HL-60 (cell line): Measurements from ENCODE around the gene EFNB1.

Experiments
- CTCF ChIP-seq: IDR thresholded peaks from one replicate; pipeline ENCODE4 v1.5.1; 2011; ENCODE audit warnings: low read length, control low read depth, inconsistent platforms; ENCODE audit not compliant: insufficient read depth
- GABPA ChIP-seq: IDR thresholded peaks from 2 replicates; pipeline ENCODE4 v1.6.1; 2012; ENCODE audit warnings: low read depth
- POLR2AphosphoS5 ChIP-seq: IDR thresholded peaks from 2 replicates; pipeline ENCODE4 v1.6.1; 2012; ENCODE audit warnings: low read depth
- REST ChIP-seq: IDR thresholded peaks from 2 replicates; pipeline ENCODE4 v1.6.1; 2012; ENCODE audit warnings: low read depth; ENCODE audit not compliant: insufficient replicate concordance
- SPI1 ChIP-seq: IDR thresholded peaks from 2 replicates; pipeline ENCODE4 v1.6.1; 2012; ENCODE audit warnings: low read depth, mild to moderate bottlenecking, borderline replicate concordance

- no peak for TF ChIP-seq CTCF
- TF ChIP-seq SPI1 = no peak
- no peak for TF ChIP-seq POLR2AphosphoS5
- no peak for TF ChIP-seq GABPA
- TF ChIP-seq REST = no peak
Measured at GRCh38 chrX:68878977-68879645, 50.3 kb downstream of the EFNB1 start.
